ENCODE measurements around the gene HIKESHI.

Gene HIKESHI

GRCh38 chr11:86380295-86381059 is 78.4 kb downstream of the HIKESHI start:
- no peak for DNase-seq

- no peak for DNase-seq
Measured at GRCh38 chr11:86383041-86383955, 81.3 kb downstream of the HIKESHI start.

- no peak for DNase-seq
Measured at GRCh38 chr11:86386283-86386682, 84.2 kb downstream of the HIKESHI start.

GRCh38 chr11:86386746-86387145 is 84.7 kb downstream of the HIKESHI start:
- DNase-seq: no peak

GRCh38 chr11:86388198-86388597 is 86.2 kb downstream of the HIKESHI start:
- DNase-seq: no peak

- DNase-seq: no peak
Measured at GRCh38 chr11:86390487-86390886, 88.4 kb downstream of the HIKESHI start.

GRCh38 chr11:86395061-86395551 is 93.1 kb downstream of the HIKESHI start:
- DNase-seq: no peak

Measured in Kasumi-1 (cell line).